HG03097 (cell line): ENCODE results near the gene DMKN.

Experiments
- ATAC-seq: cut with Tn5 transposase; IDR thresholded peaks from one replicate; pipeline ENCODE4 v1.9.1; 2021; ENCODE audit not compliant: unreplicated experiment, low FRiP score

Gene DMKN

DNA sequence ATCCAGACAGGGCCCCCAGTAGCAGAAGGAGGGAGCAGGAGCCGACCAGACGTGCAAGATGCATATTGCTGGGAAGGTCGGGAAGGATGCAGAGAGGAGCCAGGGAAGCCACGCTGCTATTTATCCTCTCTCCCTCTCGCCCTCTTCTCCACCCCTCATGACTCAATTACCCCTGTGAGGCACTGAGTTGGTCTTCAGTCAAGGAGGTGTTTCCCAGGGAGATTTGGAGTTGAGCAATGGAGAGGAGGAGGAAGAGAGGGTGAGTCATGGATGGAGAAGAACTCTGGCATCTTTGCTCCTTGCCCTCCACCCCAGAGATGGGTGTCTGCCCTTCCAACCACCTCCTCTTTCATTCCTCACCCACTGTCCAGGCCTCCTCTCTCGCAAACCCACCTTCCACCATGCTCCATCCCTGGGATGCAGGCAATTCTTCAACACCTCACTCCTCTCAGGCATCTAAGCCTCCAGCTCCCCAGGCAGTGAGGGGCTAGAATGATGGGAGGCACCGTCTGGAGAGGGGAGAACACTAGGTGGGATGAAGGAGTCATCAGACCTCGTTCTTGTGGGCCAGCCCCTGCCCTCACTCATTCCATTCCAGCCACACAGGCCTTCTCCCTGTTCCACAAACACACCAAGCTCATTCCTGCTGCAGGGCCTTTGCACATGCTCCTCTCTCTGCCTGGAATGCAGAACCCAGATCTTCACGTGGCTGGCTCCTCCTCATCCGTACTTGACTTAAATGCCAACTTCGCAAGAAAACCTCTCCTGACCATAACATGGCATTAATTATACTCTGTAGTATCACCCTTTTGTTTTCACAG is 15.0 kb upstream of the DMKN start, which contains the start of gene SBSN:
Gene SBSN (minus strand): TSS at position 94 of the 821 bp plus-strand sequence. CDS start 30 bp downstream, at position 64.
- ATAC-seq, result no peak

DNA sequence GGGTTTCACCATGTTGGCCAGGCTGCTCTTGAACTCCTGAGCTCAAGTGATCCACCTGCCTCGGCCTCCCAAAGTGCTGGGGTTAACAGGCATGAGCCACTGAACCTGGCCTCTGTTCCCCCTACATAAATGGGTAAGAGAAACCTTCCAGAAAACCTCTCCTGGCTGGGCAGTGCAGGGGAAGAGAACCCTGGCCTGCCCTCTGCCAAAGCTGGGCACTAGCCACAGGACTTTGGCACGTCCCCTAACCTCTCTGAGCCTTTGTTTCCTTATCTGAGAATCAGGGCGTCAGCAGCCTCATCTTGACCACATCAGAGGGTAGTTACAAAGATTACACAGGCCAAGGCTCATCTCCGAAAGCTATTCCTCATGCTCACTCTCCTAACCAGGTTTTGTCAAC is 12.4 kb upstream of the DMKN start:
- ATAC-seq, result no peak

DNA sequence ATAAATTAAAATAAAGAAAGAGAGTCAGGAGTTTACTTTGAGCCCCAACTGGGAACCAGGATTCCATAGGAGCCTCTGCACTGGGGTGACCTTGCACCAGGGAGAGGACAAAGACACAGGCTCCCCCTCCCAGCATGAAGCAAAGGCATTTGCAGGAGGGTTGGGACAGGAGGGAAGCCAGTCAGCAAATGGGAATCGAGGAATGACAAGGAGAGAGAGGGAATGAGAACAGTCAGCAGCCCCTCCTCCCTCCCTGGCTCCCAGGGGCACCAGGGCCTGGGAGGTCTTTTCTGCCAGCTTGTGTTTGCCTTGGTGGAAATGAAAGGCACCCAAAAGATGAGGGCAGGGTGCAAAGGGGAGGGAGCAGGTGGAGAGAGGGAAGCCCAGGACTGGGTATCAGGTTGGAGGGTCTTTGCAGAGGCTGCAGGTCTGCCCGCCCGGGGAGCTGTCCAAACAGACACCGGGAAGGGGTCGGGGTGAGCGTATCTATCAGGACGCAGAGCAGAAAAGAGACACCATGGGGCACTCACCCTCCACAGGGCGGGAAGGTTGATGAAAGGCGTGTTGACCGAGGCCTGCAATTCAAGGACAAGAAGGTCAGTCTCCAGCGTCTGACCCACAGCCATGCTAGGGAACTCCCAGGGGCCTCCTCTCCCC is 10.9 kb upstream of the DMKN start:
- ATAC-seq, result no peak

DNA sequence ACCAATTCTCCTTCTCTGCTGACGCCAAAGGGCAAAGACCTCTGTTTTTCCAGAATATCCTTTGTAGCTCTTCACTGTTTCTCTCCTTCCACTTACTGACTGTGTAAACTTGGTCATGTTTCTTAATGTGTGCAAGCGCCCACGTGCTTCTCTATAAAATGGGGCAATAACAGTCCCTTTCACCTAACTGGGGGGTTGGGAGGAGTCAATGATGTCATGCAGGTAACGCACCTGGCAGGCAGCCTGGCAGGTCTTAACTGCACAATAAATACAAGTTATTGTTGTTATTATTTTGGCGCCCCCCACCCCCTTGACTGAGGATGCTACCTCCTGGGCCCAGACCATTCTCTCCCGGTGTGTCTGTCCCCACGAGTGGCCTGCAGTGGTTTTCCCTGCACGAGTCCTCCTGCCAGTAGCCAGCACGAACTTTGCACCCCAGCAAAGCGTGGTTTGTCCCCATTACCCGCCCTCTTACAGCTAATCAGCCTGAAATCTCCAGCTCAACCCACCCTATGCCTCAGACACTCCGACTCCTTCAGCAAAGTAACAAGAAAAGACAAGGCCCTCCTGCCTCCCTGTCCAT is 9.4 kb upstream of the DMKN start:
- no peak for ATAC-seq

DNA sequence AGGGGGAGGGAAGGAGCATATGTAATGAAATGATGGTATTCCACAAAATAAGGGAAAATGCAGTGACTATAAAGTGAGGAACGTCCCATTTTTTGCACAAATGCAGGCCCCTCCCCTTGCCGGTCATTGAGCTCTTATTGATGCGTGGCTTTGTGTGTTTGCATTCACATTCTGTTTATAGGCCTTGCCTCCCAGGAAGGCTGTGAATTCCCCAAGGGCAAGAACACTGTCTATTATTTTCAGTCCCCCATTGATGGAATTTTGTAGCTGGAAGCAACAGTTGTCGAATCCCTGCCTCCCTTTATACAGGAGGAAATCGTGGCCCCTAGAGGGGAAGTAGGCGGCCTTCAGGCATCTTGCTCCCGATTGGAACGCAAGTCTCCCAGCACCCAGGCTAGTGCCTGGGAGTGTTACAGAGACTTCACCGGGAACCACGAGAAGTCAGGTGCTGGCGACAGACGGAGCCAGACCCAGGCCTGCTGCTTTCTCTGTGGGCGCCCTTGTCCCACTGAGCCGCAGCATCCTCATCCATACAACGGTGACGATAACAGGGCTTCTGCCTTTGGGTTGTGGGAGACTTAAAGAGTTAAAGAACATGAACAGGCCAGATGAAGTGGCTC is 7.8 kb upstream of the DMKN start:
- no peak for ATAC-seq

DNA sequence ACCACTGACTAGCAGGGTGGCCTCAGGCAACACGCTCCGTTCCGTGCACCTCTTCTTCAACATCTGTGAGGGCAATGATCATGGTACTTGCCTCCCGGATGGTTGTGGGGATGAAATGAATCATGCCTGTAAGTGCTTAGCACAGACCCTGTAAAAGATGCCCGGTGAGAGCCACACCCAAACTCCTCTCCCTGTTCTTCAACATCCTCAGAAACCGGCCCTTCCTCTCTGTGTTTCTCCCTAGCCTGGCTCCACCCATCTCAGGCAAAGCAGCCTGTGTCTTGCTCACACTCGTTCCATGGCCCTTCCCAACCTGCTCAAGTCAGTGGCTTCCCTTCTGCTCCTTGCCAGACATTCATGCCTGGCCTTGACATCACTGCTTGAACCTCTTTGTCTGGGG is 5.8 kb upstream of the DMKN start:
- ATAC-seq, result no peak

DNA sequence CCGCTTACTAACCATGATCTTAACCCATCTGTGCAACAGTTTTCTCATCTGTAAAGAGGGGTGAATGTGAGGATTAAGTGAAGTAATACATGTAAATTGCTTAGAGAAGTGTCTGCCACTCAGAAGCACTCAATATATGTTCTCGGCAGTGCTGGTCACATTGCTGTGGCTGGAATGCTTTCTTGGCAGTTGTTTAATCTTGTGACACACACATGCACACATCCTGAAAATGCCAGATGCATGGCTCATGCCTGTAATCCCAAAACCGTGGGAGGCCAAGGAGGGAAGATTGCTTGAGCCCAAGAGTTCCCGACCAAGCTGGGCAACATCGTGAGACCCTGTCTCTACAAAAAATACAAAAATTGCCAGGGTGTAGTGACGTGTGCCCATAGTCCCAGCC is 4.9 kb upstream of the DMKN start:
- no peak for ATAC-seq

DNA sequence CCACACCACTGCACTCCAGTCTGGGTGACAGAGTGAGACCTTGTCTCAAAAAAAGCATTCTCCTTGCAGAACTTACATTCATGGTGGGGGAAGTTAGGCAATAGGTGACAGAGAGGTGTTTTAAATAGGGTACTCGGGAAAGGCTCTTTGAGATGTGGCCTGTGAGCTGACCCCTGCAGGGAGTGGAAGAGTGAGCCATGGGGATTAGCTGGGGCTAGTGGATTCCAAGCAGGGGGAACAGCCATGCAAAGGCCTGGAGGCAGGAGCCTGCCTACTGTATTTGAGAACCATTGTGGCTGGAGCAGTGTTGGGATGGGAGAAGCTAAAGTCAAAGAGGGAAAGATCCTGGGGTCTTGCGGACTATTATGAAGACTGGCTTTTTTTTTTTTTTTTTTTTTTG is 3.9 kb upstream of the DMKN start:
- no peak for ATAC-seq

DNA sequence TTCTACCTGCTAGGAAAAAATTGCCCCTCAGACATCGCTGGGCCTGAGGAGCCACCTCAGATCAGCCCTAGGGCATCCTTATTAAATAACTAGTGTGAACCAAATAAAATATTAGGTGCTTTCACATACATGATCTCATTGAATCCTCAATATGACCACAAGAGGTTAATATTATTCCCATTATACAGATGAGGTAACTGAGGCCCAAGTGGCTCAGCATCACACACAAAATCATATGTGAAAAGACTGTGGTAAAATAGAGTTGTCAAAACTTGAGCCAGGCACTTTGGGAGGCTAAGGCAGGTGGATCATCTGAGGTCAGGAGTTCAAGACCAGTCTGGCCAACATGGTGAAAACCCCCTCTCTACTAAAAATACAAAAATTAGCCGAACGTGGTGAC is 2.9 kb upstream of the DMKN start:
- no peak for ATAC-seq

DNA sequence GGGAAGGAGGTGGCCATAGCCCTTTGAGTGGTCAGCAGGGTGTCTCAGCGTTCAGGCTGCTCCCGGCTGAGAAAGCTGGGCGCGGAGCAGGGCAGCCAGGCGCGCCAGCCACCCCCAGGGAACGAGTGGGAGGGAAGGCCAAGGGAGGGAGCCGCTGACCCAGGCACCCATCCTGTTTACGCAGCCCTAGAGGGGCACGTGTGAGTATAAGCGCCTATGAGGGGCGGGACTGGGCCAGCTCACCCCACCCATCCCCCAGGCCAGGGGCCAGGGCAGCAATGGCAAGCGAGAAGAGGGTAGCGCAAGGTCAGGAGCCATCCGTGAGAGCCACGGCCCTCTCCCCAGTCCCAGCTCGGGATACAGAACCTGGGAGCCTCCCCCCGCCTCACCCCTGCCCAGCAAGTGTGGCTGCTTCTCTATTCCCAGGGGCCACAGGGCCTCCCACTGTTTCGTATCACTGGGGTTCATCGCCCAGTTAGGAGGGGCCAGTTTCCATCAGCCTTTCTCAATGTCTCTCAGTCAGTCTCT is 897 bp upstream of the DMKN start:
- ATAC-seq, result no peak

DNA sequence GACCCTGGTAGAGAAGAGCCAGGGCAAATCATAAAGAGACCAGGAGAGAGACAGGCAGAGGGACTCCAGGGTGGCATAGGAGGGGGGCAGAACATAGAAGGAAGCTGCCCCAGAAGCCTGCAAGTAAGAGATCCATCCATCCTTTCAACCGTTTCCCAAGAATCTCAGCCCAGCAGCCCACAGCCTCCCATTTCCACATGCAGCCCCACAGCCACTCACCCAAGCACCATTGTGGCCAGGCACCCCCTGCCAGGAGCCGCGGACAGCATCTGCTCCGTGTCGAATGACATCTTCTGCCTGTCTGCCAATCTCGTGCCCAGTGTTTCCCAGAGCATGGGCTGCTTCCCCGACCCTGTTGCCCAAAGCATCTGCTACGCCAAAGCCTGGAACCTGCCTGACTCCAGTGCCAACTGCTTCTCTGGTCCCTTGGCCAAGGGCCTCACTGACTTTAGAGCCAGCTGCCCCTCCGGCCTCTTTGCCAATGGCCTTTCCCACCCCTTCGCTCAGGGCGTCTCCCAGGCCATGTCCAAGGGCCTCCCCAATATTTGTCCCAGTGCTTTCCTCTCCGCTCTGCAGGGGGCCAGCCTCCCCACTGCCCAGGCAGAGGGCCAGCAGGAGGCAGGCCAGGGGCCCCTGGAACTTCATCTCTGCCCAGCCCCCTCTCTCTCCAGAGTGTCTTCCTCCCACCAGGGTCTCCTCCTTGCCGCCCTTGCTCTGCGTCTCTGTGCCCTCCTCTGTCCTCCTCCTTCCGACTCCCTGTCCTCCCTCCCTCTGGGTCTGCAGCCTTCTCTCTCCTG is 420 bp downstream of the DMKN start:
- ATAC-seq, result no peak

DNA sequence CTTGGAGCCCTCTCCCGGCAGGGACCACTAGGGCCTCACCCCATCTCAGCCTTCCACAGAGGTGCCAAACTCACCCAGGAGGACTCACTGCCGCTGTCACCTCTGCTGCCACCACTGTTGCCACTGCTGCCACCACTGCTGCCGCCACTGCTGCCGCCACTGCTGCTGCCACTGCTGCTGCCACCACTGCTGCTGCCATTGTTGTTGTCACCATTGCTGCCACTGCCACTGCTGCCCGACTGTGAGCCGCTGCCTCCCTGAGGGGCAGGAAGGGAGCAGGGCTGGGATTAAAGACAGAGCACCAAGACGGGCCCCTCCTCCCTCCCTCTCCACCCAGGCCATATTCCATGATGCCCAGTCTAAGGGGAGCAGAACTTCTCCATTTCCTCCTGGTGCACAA is 2.1 kb downstream of the DMKN start:
- ATAC-seq, result no peak

DNA sequence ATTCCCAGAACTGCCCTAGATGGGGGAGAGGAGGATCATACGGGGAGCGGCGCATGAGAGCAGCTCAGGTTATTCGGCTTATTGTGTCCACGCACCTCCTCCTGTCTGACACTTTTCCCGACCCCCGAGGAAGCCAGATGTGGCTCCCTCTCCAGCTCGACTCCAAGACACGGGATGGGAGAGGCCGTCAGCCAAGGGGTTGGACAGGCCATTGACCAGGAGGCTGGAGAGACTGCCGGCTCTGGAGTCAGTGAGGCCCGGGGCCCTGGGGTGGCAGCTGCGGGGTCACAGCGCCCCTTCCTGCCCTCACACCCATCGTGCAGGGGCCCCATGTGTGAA is 2.9 kb downstream of the DMKN start:
- ATAC-seq, result no peak

DNA sequence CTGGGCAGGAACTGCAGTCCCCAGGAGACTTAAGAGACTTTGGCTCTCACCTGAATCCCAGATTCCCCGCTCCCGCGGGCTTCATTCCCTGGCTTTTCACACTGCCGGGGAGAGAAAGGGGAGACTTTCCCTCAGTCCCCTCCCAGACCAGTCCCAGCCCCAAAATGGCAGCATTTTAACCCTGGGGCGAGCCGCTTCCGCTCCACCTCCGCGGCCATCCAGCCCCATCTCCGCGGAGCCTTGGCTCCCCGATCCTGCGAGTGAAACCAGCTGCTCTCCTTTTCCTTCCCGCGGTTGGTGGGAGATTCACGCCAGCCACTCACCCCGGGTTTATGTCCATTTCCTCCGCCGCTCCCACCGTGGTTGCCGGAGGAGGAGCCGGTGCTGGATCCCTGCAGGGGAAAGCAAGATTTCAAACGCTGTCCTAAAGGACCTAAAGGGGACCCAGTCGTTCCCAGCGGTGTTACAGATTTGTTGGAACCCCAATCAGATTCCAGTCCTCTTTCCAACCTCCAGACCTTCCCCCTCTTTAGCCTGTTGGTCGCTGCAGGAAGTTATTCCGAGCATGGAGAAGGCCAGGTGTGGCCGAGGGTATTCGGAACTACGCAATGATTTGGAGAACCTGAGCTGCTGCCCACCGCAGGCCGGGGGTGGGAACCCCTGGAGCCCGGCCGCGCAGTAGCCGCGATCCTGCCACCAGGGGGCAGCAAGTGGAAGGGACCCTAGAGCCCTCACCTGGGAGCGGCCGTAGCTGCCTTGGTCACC is 3.4 kb downstream of the DMKN start:
- peak; percentile 43 for ATAC-seq

DNA sequence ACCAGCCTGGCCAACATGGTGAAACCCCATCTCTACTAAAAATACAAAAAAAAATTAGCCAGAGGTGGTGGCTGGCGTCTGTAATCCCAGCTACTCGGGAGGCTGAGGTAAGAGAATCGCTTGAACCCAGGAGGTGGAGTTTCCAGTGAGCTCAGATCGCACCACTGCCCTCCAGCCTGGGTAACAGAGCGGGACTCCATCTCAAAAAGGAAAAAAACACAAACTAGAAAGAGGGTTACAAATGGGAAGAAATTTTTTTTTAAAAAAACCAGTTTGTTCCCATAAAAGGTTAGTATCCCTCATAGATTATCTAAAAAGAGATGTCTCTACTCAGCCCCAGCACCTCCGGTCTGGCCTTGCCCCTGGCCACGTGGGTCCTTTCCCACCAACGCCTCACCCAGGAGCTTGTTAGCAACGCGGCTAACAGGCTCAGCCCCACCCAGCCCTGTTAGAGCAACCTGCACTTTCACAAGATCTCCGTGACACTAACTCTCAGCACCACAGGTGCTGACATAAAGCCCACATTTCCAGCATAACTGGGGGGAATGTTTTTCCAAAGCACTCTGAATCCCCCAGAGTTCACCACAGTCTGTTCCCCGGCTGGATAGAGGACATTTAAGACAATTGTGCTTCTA is 4.3 kb downstream of the DMKN start:
- ATAC-seq, result no peak

DNA sequence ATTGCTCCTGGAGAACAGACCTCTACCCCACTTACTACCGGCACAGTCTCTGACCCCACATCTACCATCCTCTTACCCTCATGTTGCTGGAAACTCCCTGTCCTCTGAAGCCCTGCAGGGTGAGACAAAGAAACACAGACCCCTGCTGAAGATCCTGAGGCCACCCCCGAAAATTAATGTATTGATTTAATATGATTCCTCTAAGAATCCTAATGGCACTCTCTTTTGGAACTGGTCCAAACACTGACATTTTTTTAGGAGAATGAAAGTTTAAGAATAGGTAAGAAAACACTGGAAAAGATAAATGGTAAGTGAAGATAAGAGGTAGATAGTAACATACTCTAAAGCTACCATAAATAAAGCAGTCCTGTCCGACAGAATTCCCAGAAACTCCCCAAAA is 5.3 kb downstream of the DMKN start:
- ATAC-seq, result no peak

DNA sequence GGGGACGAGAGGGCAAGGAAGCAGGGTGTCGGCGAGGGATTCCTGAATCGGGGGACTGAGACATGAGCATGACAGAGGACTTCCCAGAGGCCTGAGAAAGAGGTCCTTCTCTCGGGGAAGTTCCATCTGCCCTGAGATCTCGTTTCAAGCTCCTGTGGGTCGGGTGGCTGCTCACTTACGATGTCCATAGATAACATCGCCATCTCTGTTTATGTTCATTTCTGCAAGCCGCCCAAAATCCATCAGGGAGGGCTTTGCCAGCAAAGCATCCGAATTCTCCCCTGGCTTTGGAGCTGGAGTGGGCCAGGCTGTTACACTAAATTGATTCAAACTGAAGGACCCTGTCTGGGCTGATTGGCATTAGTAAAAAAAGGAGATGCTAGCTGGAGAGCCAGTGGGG is 5.9 kb downstream of the DMKN start:
- no peak for ATAC-seq

DNA sequence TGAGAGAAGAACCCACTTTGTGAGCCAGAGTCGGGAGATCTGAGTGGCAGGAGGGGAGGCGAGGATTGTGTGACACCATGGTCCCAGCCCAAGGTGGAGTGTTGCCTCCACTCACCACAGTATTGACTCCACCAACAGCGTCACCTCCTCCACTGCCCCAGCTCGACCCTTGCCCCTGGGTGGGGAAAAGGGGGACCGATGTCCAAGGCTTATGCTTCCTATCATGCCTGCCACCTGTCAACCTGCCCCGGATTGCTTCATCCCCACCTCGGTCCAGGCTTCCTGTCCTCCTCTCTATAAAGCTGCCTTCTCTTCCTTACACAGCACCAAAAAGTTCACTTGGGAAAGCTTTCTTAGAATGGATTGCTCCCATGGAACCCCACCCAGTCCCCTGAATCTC is 7.4 kb downstream of the DMKN start:
- no peak for ATAC-seq

DNA sequence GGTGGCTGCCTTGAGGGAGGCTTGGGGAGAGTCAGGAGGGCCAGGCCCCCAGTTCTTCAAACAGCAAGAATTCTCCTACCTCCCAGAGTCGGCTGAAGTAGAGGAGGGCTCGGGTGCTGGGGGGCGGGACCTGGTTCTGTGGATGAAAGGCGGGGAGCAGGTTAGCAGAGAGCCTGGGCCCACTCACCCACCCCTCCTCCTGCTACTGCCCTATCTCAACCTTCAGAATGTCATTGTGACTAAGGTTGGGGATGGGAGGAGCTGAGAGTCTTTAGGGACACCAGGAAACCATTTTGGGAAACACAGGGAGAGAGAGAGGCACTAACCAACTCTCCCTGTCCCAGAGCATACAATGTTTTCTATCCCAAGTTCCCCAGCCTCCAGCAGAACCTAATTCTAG is 10.7 kb downstream of the DMKN start:
- no peak for ATAC-seq
